Measurements from ENCODE around the gene PIH1D1.

DNA sequence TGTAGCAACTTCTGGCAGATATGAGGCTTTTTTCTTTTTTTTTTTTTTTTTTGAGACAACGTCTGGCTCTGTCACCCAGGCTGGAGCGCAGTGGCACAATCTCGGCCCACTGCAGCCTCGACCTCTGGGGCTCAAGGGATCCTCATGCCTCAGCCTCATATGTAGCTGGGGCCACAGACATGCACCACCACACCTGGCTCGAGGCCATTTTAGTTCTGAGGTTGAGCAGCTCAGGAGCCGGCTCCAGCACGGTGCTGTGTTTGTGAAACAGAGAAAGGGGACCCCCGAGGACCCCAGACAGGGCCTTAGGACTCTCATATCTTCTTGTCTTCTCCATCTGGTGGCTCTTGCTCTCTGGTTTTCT, 19.0 kb upstream of the PIH1D1 start:
- TF ChIP-seq, protein P1, sequence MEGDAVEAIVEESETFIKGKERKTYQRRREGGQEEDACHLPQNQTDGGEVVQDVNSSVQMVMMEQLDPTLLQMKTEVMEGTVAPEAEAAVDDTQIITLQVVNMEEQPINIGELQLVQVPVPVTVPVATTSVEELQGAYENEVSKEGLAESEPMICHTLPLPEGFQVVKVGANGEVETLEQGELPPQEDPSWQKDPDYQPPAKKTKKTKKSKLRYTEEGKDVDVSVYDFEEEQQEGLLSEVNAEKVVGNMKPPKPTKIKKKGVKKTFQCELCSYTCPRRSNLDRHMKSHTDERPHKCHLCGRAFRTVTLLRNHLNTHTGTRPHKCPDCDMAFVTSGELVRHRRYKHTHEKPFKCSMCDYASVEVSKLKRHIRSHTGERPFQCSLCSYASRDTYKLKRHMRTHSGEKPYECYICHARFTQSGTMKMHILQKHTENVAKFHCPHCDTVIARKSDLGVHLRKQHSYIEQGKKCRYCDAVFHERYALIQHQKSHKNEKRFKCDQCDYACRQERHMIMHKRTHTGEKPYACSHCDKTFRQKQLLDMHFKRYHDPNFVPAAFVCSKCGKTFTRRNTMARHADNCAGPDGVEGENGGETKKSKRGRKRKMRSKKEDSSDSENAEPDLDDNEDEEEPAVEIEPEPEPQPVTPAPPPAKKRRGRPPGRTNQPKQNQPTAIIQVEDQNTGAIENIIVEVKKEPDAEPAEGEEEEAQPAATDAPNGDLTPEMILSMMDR (IDR thresholded peaks at IDR 0.05; ENCODE audit: poor library complexity, severe bottlenecking): no peak
- TF ChIP-seq RAD21 (conservative IDR thresholded peaks at IDR 0.05): no peak
- no peak for TF ChIP-seq POLR2AphosphoS5 (IDR thresholded peaks at IDR 0.05)
- TF ChIP-seq MXI1 (conservative IDR thresholded peaks at IDR 0.05; ENCODE audit: poor library complexity, severe bottlenecking): no peak
- TF ChIP-seq EP300 (conservative IDR thresholded peaks at IDR 0.05; ENCODE audit: poor library complexity, severe bottlenecking): no peak
- TF ChIP-seq, protein P2, sequence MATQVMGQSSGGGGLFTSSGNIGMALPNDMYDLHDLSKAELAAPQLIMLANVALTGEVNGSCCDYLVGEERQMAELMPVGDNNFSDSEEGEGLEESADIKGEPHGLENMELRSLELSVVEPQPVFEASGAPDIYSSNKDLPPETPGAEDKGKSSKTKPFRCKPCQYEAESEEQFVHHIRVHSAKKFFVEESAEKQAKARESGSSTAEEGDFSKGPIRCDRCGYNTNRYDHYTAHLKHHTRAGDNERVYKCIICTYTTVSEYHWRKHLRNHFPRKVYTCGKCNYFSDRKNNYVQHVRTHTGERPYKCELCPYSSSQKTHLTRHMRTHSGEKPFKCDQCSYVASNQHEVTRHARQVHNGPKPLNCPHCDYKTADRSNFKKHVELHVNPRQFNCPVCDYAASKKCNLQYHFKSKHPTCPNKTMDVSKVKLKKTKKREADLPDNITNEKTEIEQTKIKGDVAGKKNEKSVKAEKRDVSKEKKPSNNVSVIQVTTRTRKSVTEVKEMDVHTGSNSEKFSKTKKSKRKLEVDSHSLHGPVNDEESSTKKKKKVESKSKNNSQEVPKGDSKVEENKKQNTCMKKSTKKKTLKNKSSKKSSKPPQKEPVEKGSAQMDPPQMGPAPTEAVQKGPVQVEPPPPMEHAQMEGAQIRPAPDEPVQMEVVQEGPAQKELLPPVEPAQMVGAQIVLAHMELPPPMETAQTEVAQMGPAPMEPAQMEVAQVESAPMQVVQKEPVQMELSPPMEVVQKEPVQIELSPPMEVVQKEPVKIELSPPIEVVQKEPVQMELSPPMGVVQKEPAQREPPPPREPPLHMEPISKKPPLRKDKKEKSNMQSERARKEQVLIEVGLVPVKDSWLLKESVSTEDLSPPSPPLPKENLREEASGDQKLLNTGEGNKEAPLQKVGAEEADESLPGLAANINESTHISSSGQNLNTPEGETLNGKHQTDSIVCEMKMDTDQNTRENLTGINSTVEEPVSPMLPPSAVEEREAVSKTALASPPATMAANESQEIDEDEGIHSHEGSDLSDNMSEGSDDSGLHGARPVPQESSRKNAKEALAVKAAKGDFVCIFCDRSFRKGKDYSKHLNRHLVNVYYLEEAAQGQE (IDR thresholded peaks at IDR 0.05; ENCODE audit: borderline replicate concordance): no peak
- TF ChIP-seq EZH2 (IDR thresholded peaks at IDR 0.05; ENCODE audit: borderline replicate concordance, insufficient read depth, low read length, poor library complexity, severe bottlenecking): no peak
